HEK293 (cell line): ENCODE results near the gene MCAM.

Experiments used
- CTCF ChIA-PET: fragments of 350-600 bp; formaldehyde crosslinking; extraction: SDS; loops from one replicate; lab custom pipeline; 2021; ENCODE audit warnings: antibody characterized with exemption; lab: Yijun Ruan, JAX
- POLR2A ChIA-PET: fragments of 300-600 bp; formaldehyde crosslinking; extraction: SDS; loops from one replicate; lab custom pipeline; 2020; ENCODE audit warnings: antibody characterized with exemption, inconsistent platforms; lab: Yijun Ruan, JAX
- H3K27ac ChIP-seq: fragments of 200-500 bp; sonication (Bioruptor generic); 2 replicates; pipeline ENCODE4 v1.5.1; 2014; ENCODE audit warnings: low read depth, low read length, control low read depth, inconsistent platforms; ENCODE audit errors: extremely low read depth
- H3K36me3 ChIP-seq, 2 experiments: fragments of 200-500 bp in 1 of 2; sonication (Bioruptor generic) in 1 of 2; 1 replicate in 1 of 2; 2 replicates in 1 of 2; pipeline ENCODE4 v1.5.1; 2014 to 2017; ENCODE audit warnings: inconsistent platforms in 2 of 2, low read length in 2 of 2; ENCODE audit not compliant: control insufficient read depth in 2 of 2, insufficient read depth in 1 of 2
- H3K4me1 ChIP-seq: fragments of 200-500 bp; sonication (Bioruptor generic); 2 replicates; pipeline ENCODE4 v1.5.1; 2014; ENCODE audit warnings: mild to moderate bottlenecking, low read length, inconsistent platforms; ENCODE audit not compliant: control insufficient read depth, insufficient read depth
- H3K4me3 ChIP-seq: 2 replicates; pipeline ENCODE4 v1.5.1; 2011; ENCODE audit warnings: low read depth, mild to moderate bottlenecking, control low read depth, low read length, moderate library complexity
- H3K9me3 ChIP-seq: fragments of 200-500 bp; sonication (Bioruptor generic); 2 replicates; pipeline ENCODE4 v1.5.1; 2014; ENCODE audit warnings: low read depth, low read length, inconsistent platforms; ENCODE audit not compliant: control insufficient read depth, insufficient read depth
- HOXA7 ChIP-seq: sonication (generic); formaldehyde crosslinking; IDR thresholded peaks from 2 replicates; pipeline ENCODE4 v1.8.1; 2022; ENCODE audit warnings: missing genetic modification reagents, borderline replicate concordance
- HOXD13 ChIP-seq: sonication (generic); formaldehyde crosslinking; IDR thresholded peaks from 2 replicates; pipeline ENCODE4 v1.8.0; 2022; ENCODE audit warnings: missing genetic modification reagents, borderline replicate concordance
- KLF9 ChIP-seq: fragments of 450-650 bp; formaldehyde crosslinking; IDR thresholded peaks from 2 replicates; pipeline ENCODE4 v1.5.1; 2016; ENCODE audit warnings: missing biosample characterization, missing genetic modification characterization, low read depth
- SCRT2 ChIP-seq: fragments of 450-650 bp; formaldehyde crosslinking; IDR thresholded peaks from 2 replicates; pipeline ENCODE4 v1.5.1; 2016; ENCODE audit warnings: missing biosample characterization, missing genetic modification characterization
- SP2 ChIP-seq: fragments of 450-650 bp; formaldehyde crosslinking; IDR thresholded peaks from 2 replicates; pipeline ENCODE4 v1.5.1; 2016; ENCODE audit warnings: missing biosample characterization, missing genetic modification characterization
- SP7 ChIP-seq: fragments of 450-650 bp; formaldehyde crosslinking; IDR thresholded peaks from 2 replicates; pipeline ENCODE4 v1.5.1; 2016; ENCODE audit warnings: missing biosample characterization, missing genetic modification characterization
- ZBTB48 ChIP-seq: fragments of 450-650 bp; formaldehyde crosslinking; IDR thresholded peaks from 2 replicates; pipeline ENCODE4 v1.5.1; 2016; ENCODE audit warnings: missing biosample characterization, missing genetic modification characterization
- ZFP3 ChIP-seq: fragments of 450-650 bp; formaldehyde crosslinking; IDR thresholded peaks from 2 replicates; pipeline ENCODE4 v1.5.1; 2016; ENCODE audit warnings: low read depth, missing biosample characterization, missing genetic modification characterization
- ZNF132 ChIP-seq: fragments of 450-650 bp; formaldehyde crosslinking; IDR thresholded peaks from 2 replicates; pipeline ENCODE4 v1.5.1; 2017; ENCODE audit warnings: missing biosample characterization, missing genetic modification characterization, borderline replicate concordance
- ZNF157 ChIP-seq: fragments of 450-650 bp; formaldehyde crosslinking; IDR thresholded peaks from 2 replicates; pipeline ENCODE4 v1.5.1; 2016; ENCODE audit warnings: missing biosample characterization, missing genetic modification characterization
- ZNF23 ChIP-seq: fragments of 450-650 bp; formaldehyde crosslinking; IDR thresholded peaks from 2 replicates; pipeline ENCODE4 v1.5.1; 2016; ENCODE audit warnings: missing biosample characterization, missing genetic modification characterization, borderline replicate concordance
- ZNF350 ChIP-seq: fragments of 450-650 bp; formaldehyde crosslinking; IDR thresholded peaks from 2 replicates; pipeline ENCODE4 v1.5.0; 2017; ENCODE audit warnings: missing biosample characterization, mild to moderate bottlenecking, missing genetic modification characterization
- ZNF354C ChIP-seq: fragments of 450-650 bp; formaldehyde crosslinking; IDR thresholded peaks from 2 replicates; pipeline ENCODE4 v1.5.1; 2016; ENCODE audit warnings: missing biosample characterization, missing genetic modification characterization, low read depth, borderline replicate concordance
- ZNF610 ChIP-seq: fragments of 450-650 bp; formaldehyde crosslinking; IDR thresholded peaks from 2 replicates; pipeline ENCODE4 v1.5.1; 2016; ENCODE audit warnings: missing biosample characterization, missing genetic modification characterization, borderline replicate concordance
- ZNF707 ChIP-seq: fragments of 450-650 bp; formaldehyde crosslinking; IDR thresholded peaks from 2 replicates; pipeline ENCODE4 v1.5.1; 2016; ENCODE audit warnings: missing biosample characterization, missing genetic modification characterization
- ZNF791 ChIP-seq: fragments of 450-650 bp; formaldehyde crosslinking; IDR thresholded peaks from 2 replicates; pipeline ENCODE4 v1.5.1; 2016; ENCODE audit warnings: missing biosample characterization, missing genetic modification characterization
- TF ChIP-seq, protein P1 (sequence below): fragments of 450-650 bp; formaldehyde crosslinking; IDR thresholded peaks from 2 replicates; pipeline ENCODE4 v1.5.0; 2017; ENCODE audit warnings: missing biosample characterization, missing genetic modification characterization, borderline replicate concordance
- TF ChIP-seq, protein P2 (sequence below): fragments of 450-650 bp; formaldehyde crosslinking; optimal IDR thresholded peaks from 2 replicates; pipeline ENCODE3; 2016; ENCODE audit warnings: missing biosample characterization, mild to moderate bottlenecking, missing genetic modification characterization
- TF ChIP-seq, protein P3 (sequence below): fragments of 450-650 bp; formaldehyde crosslinking; IDR thresholded peaks from 2 replicates; pipeline ENCODE4 v1.5.1; 2016; ENCODE audit warnings: missing biosample characterization, missing genetic modification characterization
- TF ChIP-seq, protein P4 (sequence below): fragments of 450-650 bp; formaldehyde crosslinking; IDR thresholded peaks from 2 replicates; pipeline ENCODE4 v1.5.1; 2016; ENCODE audit warnings: missing biosample characterization, missing genetic modification characterization, borderline replicate concordance
- TF ChIP-seq, protein P5 (sequence below): fragments of 450-650 bp; formaldehyde crosslinking; IDR thresholded peaks from 2 replicates; pipeline ENCODE4 v1.5.1; 2017; ENCODE audit warnings: missing biosample characterization, missing genetic modification characterization

MCAM gene

DNA sequence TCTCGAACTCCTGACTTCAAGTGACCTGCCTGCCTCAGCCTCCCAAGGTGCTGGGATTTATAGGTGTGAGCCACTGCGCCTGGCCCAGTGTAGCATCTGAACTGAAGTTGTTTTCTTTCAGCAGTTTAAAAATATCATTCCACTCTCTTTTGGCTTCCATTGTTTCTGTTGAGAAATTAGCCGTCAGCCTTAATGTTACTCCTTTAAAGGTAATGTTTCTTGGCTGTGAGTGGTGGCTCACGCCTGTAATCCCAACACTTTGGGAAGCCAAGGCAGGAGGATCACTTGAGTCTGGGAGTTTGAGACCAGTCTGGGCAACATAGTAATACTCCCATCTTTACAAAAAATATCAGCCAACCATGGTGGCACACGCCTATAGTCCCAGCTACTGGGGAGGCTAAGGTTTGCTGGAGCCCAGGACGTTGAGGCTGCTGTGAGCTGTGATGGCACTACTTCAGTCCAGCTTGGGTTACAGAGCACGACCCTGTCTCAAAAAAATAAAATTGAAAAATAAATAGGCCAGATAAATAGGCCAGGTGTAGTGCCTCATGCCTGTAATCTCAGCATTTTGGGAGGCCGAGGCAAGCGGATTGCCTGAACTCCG is 25.9 kb downstream of the MCAM start:
- Histone ChIP-seq H3K4me3 (no peak overlapping the region), H3K4me1 (no peaks in the 10 kb centered on the region), H3K9me3 (no peaks in the 10 kb centered on the region), H3K36me3 (peaks cover 0 to 34% of the 10 kb centered on the region in 2 experiments; a peak in 2 of 3 replicates), H3K27ac (no peak overlapping the region)
- ChIA-PET CTCF (interaction anchor here (0.9 kb wide), 3 partner anchors 31 to 184 kb away, joined by 3 to 5 read pairs (median 4); no protein-coding TSS in a partner anchor), POLR2A (no interaction called here)
- TF ChIP-seq KLF9 (tag by site-specific recombination) (no peak), ZNF610 (tag by site-specific recombination) (0 out of 2 replicates have a peak, but pooled peaks have one; percentile 61)

DNA sequence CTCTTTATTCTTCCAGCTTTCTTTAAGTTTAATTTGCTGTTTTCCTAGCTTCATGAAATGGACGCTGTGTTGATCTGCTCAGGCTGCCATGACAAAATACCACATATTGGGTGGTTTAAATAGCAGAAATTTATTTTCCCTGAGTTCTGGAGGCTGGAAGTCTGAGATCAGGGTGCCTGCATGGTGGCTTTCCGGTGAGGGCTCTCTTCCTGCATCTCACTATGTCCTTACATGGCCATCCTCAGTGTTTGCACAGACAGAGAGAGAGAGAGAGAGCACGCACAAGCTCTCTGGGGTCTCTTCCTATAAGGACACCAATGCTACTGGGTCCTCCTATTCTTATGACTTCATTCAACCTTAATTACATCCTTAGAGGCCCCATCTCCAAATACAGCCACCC is 28.7 kb downstream of the MCAM start:
- TF ChIP-seq ZNF354C (tag by site-specific recombination) (no peak), SP7 (tag by site-specific recombination) (no peak), ZNF707 (tag by site-specific recombination) (no peak), ZNF157 (tag by site-specific recombination) (no peak), ZNF132 (tag by site-specific recombination) (no peak), ZNF791 (tag by site-specific recombination) (no peak), ZNF23 (tag by site-specific recombination) (no peak)
- TF ChIP-seq, protein P1, sequence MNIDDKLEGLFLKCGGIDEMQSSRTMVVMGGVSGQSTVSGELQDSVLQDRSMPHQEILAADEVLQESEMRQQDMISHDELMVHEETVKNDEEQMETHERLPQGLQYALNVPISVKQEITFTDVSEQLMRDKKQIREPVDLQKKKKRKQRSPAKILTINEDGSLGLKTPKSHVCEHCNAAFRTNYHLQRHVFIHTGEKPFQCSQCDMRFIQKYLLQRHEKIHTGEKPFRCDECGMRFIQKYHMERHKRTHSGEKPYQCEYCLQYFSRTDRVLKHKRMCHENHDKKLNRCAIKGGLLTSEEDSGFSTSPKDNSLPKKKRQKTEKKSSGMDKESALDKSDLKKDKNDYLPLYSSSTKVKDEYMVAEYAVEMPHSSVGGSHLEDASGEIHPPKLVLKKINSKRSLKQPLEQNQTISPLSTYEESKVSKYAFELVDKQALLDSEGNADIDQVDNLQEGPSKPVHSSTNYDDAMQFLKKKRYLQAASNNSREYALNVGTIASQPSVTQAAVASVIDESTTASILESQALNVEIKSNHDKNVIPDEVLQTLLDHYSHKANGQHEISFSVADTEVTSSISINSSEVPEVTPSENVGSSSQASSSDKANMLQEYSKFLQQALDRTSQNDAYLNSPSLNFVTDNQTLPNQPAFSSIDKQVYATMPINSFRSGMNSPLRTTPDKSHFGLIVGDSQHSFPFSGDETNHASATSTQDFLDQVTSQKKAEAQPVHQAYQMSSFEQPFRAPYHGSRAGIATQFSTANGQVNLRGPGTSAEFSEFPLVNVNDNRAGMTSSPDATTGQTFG: no peak
- TF ChIP-seq, protein P2, sequence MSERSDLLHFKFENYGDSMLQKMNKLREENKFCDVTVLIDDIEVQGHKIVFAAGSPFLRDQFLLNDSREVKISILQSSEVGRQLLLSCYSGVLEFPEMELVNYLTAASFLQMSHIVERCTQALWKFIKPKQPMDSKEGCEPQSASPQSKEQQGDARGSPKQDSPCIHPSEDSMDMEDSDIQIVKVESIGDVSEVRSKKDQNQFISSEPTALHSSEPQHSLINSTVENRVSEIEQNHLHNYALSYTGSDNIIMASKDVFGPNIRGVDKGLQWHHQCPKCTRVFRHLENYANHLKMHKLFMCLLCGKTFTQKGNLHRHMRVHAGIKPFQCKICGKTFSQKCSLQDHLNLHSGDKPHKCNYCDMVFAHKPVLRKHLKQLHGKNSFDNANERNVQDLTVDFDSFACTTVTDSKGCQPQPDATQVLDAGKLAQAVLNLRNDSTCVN (tag by site-specific recombination): no peak
- TF ChIP-seq, protein P3, sequence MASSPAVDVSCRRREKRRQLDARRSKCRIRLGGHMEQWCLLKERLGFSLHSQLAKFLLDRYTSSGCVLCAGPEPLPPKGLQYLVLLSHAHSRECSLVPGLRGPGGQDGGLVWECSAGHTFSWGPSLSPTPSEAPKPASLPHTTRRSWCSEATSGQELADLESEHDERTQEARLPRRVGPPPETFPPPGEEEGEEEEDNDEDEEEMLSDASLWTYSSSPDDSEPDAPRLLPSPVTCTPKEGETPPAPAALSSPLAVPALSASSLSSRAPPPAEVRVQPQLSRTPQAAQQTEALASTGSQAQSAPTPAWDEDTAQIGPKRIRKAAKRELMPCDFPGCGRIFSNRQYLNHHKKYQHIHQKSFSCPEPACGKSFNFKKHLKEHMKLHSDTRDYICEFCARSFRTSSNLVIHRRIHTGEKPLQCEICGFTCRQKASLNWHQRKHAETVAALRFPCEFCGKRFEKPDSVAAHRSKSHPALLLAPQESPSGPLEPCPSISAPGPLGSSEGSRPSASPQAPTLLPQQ (tag by site-specific recombination): no peak
- TF ChIP-seq, all 188 proteins: peak for 0
- Histone ChIP-seq H3K4me1 (no peaks in the 10 kb centered on the region), H3K27ac (no peak overlapping the region), H3K36me3 (peaks cover 4 to 46% of the 10 kb centered on the region in 2 experiments; a peak in 2 of 3 replicates), H3K9me3 (no peaks in the 10 kb centered on the region), H3K4me3 (no peak overlapping the region)
- ChIA-PET CTCF (interaction anchor here (1.1 to 1.9 kb wide), 2 partner anchors 11 to 92 kb away, joined by 3 to 4 read pairs; no protein-coding TSS in a partner anchor), POLR2A (no interaction called here)

DNA sequence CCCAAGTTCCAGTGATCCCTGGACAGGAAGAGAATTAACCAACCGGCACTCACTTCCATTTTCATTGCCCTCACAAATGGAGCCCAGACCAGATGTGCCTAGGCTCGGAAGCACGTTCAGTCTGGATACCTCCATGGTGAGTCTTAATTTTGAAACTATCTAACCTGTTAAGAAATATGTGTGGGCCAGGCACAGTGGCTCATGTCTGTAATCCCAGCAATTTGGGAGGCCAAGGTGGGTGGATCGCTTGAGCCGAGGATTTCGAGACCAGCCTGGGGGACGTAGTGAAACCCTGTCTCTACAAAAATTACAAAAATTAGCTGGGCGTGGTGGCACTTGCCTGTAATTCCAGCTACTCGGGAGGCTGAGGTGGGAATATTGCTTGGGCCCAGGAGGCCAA is 31.5 kb downstream of the MCAM start:
- Histone ChIP-seq H3K27ac (no peak overlapping the region), H3K9me3 (no peaks in the 10 kb centered on the region), H3K4me1 (no peaks in the 10 kb centered on the region), H3K4me3 (no peak overlapping the region), H3K36me3 (peaks cover 4 to 42% of the 10 kb centered on the region in 2 experiments; a peak in 2 of 3 replicates)
- CTCF ChIA-PET: interaction anchor here (0.6 to 2.1 kb wide), 9 partner anchors 11 to 176 kb away, joined by 3 to 9 read pairs (median 3); partner anchors contain the start of gene CBL
- POLR2A ChIA-PET: no interaction called here
- TF ChIP-seq HOXA7 (CRISPR knock-in tag) (no peak), SP2 (tag by site-specific recombination) (no peak), ZNF350 (tag by site-specific recombination) (no peak), ZFP3 (no peak), HOXD13 (CRISPR knock-in tag) (no peak), ZBTB48 (no peak), SCRT2 (no peak)
- TF ChIP-seq, protein P4, sequence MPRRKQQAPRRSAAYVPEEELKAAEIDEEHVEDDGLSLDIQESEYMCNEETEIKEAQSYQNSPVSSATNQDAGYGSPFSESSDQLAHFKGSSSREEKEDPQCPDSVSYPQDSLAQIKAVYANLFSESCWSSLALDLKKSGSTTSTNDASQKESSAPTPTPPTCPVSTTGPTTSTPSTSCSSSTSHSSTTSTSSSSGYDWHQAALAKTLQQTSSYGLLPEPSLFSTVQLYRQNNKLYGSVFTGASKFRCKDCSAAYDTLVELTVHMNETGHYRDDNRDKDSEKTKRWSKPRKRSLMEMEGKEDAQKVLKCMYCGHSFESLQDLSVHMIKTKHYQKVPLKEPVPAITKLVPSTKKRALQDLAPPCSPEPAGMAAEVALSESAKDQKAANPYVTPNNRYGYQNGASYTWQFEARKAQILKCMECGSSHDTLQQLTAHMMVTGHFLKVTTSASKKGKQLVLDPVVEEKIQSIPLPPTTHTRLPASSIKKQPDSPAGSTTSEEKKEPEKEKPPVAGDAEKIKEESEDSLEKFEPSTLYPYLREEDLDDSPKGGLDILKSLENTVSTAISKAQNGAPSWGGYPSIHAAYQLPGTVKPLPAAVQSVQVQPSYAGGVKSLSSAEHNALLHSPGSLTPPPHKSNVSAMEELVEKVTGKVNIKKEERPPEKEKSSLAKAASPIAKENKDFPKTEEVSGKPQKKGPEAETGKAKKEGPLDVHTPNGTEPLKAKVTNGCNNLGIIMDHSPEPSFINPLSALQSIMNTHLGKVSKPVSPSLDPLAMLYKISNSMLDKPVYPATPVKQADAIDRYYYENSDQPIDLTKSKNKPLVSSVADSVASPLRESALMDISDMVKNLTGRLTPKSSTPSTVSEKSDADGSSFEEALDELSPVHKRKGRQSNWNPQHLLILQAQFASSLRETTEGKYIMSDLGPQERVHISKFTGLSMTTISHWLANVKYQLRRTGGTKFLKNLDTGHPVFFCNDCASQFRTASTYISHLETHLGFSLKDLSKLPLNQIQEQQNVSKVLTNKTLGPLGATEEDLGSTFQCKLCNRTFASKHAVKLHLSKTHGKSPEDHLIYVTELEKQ (tag by site-specific recombination): no peak
- TF ChIP-seq, protein P5, sequence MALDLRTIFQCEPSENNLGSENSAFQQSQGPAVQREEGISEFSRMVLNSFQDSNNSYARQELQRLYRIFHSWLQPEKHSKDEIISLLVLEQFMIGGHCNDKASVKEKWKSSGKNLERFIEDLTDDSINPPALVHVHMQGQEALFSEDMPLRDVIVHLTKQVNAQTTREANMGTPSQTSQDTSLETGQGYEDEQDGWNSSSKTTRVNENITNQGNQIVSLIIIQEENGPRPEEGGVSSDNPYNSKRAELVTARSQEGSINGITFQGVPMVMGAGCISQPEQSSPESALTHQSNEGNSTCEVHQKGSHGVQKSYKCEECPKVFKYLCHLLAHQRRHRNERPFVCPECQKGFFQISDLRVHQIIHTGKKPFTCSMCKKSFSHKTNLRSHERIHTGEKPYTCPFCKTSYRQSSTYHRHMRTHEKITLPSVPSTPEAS: no peak
